Measurements from ENCODE around the gene UFM1. TPM values are rescaled to one million over a fixed set of nuclear protein-coding genes. Genes with fewer than 3 reads are reported as not detected.

Gene UFM1
- total RNA-seq, 2 donors from 2014 or later: 41.6 to 56.4 TPM

GRCh38 chr13:38405216-38405615 lies 55.6 kb downstream of the UFM1 start:
- no peaks in the 10 kb centered on the region for H3K4me1 ChIP-seq
- TF ChIP-seq, protein P1, sequence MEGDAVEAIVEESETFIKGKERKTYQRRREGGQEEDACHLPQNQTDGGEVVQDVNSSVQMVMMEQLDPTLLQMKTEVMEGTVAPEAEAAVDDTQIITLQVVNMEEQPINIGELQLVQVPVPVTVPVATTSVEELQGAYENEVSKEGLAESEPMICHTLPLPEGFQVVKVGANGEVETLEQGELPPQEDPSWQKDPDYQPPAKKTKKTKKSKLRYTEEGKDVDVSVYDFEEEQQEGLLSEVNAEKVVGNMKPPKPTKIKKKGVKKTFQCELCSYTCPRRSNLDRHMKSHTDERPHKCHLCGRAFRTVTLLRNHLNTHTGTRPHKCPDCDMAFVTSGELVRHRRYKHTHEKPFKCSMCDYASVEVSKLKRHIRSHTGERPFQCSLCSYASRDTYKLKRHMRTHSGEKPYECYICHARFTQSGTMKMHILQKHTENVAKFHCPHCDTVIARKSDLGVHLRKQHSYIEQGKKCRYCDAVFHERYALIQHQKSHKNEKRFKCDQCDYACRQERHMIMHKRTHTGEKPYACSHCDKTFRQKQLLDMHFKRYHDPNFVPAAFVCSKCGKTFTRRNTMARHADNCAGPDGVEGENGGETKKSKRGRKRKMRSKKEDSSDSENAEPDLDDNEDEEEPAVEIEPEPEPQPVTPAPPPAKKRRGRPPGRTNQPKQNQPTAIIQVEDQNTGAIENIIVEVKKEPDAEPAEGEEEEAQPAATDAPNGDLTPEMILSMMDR (IDR thresholded peaks at IDR 0.05): no peak

DNA sequence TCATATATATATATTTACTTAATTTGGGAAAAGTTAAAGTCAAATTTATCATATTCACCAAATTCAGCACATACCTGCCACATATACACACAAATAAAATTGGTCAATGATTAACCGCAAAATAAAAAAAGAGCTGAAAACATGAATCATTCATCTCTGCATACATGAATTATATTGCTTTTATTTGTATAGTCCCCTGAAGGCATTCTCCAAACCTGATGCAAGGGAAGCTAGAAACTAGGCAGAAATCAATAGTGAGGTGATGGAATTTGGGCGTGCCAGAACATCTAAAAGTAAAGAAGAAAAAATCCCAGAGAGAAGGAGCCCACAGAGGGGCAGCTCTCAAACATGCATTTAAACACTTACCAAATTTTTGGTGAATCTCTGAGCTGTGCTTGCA lies 60.1 kb downstream of the UFM1 start:
- Histone ChIP-seq H3K36me3 (no peaks in the 10 kb centered on the region), H3K4me1 (no peaks in the 10 kb centered on the region), H3K9ac (ENCODE audit: low read depth in 2 of 2, low read length in 2 of 2) (no peak overlapping the region), H3K9me3 (no peaks in the 10 kb centered on the region), H3K27ac (no peak overlapping the region), H3K4me3 (no peak overlapping the region), H3K27me3 (no peaks in the 10 kb centered on the region)
- TF ChIP-seq, protein P1 (IDR thresholded peaks at IDR 0.05): no peak
- intact Hi-C loops (cut with DNase I): no loop called here
- DNase-seq: no peak

More at GRCh38 chr13:38405216-38405615, 55.6 kb downstream of the UFM1 start:
- no peaks in the 10 kb centered on the region for H3K9me3 ChIP-seq
- no peak overlapping the region for H3K4me3 ChIP-seq
- no peaks in the 10 kb centered on the region for H3K27me3 ChIP-seq
- no peak overlapping the region for H3K9ac ChIP-seq (ENCODE audit: low read depth in 2 of 2, low read length in 2 of 2)
- no peaks in the 10 kb centered on the region for H3K36me3 ChIP-seq
- intact Hi-C loops (cut with DNase I): no loop called here
- H3K27ac ChIP-seq: no peak overlapping the region
- DNase-seq: no peak

- DNase-seq: no peak
- no peaks in the 10 kb centered on the region for H3K9me3 ChIP-seq
- H3K27ac ChIP-seq: no peak overlapping the region
- no peaks in the 10 kb centered on the region for H3K27me3 ChIP-seq
- no peak overlapping the region for H3K4me3 ChIP-seq
- H3K9ac ChIP-seq (ENCODE audit: low read depth in 2 of 2, low read length in 2 of 2): no peak overlapping the region
- TF ChIP-seq, protein P1 (IDR thresholded peaks at IDR 0.05): no peak
- H3K4me1 ChIP-seq: no peaks in the 10 kb centered on the region
- no peaks in the 10 kb centered on the region for H3K36me3 ChIP-seq
- intact Hi-C loops (cut with DNase I): no loop called here
Observed at GRCh38 chr13:38412266-38412665, 62.6 kb downstream of the UFM1 start.

Data from colonic mucosa (tissue), 4 donors.